ENCODE data around the gene SH3D19.
"Not testable (repeated sequence)": the region's sequence is repeated elsewhere in the genome, so short reads cannot be mapped to it uniquely, and the experiment has no call there.

Gene SH3D19

GRCh38 chr4:151325111-151325948 is at the start of gene SH3D19:
Gene SH3D19 (minus strand): TSS chr4:151325605. CDS start chr4:151325352, 253 bp downstream.
- no peak for DNase-seq

GRCh38 chr4:151362404-151363164 is 37.2 kb upstream of the SH3D19 start:
- peak; percentile 73 to 78 for DNase-seq

GRCh38 chr4:151361966-151362365 is 36.6 kb upstream of the SH3D19 start:
- no peak for DNase-seq

- no peak for DNase-seq
Measured at GRCh38 chr4:151361126-151361525, 35.7 kb upstream of the SH3D19 start.

- no peak for DNase-seq
Measured at GRCh38 chr4:151359576-151359975, 34.2 kb upstream of the SH3D19 start.

GRCh38 chr4:151358266-151358665 is 32.9 kb upstream of the SH3D19 start:
- no peak for DNase-seq

- DNase-seq, result no peak
Measured at GRCh38 chr4:151356510-151356909, 31.1 kb upstream of the SH3D19 start.

GRCh38 chr4:151355155-151355554 is 29.8 kb upstream of the SH3D19 start:
- DNase-seq, result no peak

GRCh38 chr4:151347490-151348235 is 22.3 kb upstream of the SH3D19 start:
- no peak for DNase-seq

GRCh38 chr4:151344948-151345347 is 19.5 kb upstream of the SH3D19 start:
- DNase-seq, result no peak

GRCh38 chr4:151340751-151341385 is 15.5 kb upstream of the SH3D19 start:
- no peak for DNase-seq

GRCh38 chr4:151339467-151339866 is 14.1 kb upstream of the SH3D19 start:
- no peak for DNase-seq

GRCh38 chr4:151331276-151332042 is 6.1 kb upstream of the SH3D19 start:
- DNase-seq, result no peak

GRCh38 chr4:151329217-151330007 is 4.0 kb upstream of the SH3D19 start:
- no peak for DNase-seq

GRCh38 chr4:151325949-151326246 is 493 bp upstream of the SH3D19 start:
- no peak for DNase-seq

- DNase-seq, result no peak
Measured at GRCh38 chr4:151324752-151325110, 674 bp downstream of the SH3D19 start.

- no peak for DNase-seq
Measured at GRCh38 chr4:151324124-151324751, 1.2 kb downstream of the SH3D19 start.

GRCh38 chr4:151323667-151324066 is 1.7 kb downstream of the SH3D19 start:
- no peak for DNase-seq

GRCh38 chr4:151322570-151322969 is 2.8 kb downstream of the SH3D19 start:
- DNase-seq, result no peak

GRCh38 chr4:151322161-151322560 is 3.2 kb downstream of the SH3D19 start:
- not testable (repeated sequence) for DNase-seq

GRCh38 chr4:151321586-151321985 is 3.8 kb downstream of the SH3D19 start:
- DNase-seq, result no peak
